Brain microvascular endothelial cell (primary cell): ENCODE data around the gene C3orf20.

Experiments
- DNase-seq: peaks from one replicate; pipeline ENCODE4 v3.0.0-alpha.2; 2020
- H3K27ac ChIP-seq: fragments of 250-450 bp; sonication (Bioruptor Pico); 2 replicates; pipeline ENCODE4 v1.5.1; 2020; ENCODE audit warnings: mild to moderate bottlenecking, moderate library complexity
- H3K27me3 ChIP-seq: fragments of 250-450 bp; sonication (Bioruptor Pico); replicated peaks from 2 replicates; pipeline ENCODE4 v1.5.1; 2020; ENCODE audit warnings: mild to moderate bottlenecking
- H3K36me3 ChIP-seq: fragments of 250-450 bp; sonication (Bioruptor Pico); replicated peaks from 2 replicates; pipeline ENCODE4 v1.5.1; 2020; ENCODE audit warnings: mild to moderate bottlenecking
- H3K4me3 ChIP-seq: 2 replicates; pipeline ENCODE4 v1.5.1; 2011; ENCODE audit warnings: low read depth, mild to moderate bottlenecking, control low read depth, low read length, moderate library complexity
- in situ Hi-C: cut with HindIII; loops from 2 replicates; pipeline ENCODE4 v1.10.0; 2017; ENCODE audit warnings: low sequenced_read_pairs, low pct_ligation_motif_present
- TF ChIP-seq, protein P1 (sequence below): IDR thresholded peaks from 2 replicates; pipeline ENCODE4 v1.5.1; 2011; ENCODE audit warnings: low read depth, mild to moderate bottlenecking, moderate library complexity, low read length, control low read depth, inconsistent platforms; ENCODE audit errors: missing control alignments

The C3orf20 gene

DNA sequence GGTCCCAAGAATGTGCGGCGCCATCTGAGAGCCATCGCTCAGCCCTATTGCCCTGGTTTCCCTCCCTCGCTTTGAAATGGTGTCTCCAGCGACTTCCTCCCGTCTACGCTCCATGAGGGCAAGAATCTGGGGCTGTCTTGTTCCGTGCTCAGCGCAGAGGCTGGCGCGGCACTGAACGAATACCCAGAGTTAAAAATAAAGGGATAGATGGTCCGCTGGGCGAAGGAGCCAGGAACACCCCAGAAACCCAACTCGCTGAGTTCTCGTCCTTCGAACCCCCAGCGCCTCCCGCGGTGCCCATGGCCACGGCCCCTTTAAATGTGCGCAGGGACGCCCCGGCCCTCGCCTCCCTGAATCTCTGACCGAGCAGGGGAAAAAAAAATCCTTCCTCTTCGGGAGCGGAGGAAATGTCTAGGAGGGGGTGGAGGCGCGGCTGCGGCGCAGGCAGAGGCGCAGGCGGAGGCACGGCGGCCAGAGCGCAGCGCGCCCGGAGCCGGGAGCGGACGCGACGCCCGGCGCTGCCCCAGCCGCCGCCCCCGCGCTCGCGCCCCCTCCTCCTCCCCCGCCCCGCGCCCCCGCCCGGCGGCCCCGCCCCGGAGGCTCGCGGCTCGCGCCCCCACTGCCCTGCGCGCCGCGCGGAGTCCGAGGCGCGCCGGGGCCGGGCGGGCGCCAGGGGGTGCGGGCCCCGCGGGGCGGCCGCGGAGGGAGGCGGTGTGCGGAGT is 135.3 kb downstream of the C3orf20 start:
- peak overlapping the region; percentile 27 for H3K4me3 ChIP-seq
- no peak for DNase-seq
- TF ChIP-seq, protein P1, sequence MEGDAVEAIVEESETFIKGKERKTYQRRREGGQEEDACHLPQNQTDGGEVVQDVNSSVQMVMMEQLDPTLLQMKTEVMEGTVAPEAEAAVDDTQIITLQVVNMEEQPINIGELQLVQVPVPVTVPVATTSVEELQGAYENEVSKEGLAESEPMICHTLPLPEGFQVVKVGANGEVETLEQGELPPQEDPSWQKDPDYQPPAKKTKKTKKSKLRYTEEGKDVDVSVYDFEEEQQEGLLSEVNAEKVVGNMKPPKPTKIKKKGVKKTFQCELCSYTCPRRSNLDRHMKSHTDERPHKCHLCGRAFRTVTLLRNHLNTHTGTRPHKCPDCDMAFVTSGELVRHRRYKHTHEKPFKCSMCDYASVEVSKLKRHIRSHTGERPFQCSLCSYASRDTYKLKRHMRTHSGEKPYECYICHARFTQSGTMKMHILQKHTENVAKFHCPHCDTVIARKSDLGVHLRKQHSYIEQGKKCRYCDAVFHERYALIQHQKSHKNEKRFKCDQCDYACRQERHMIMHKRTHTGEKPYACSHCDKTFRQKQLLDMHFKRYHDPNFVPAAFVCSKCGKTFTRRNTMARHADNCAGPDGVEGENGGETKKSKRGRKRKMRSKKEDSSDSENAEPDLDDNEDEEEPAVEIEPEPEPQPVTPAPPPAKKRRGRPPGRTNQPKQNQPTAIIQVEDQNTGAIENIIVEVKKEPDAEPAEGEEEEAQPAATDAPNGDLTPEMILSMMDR: no peak
- peaks cover 35% of the 10 kb centered on the region for H3K27me3 ChIP-seq
- no peaks in the 10 kb centered on the region for H3K36me3 ChIP-seq
- in situ Hi-C loops: no loop called here
- no peak overlapping the region for H3K27ac ChIP-seq

DNA sequence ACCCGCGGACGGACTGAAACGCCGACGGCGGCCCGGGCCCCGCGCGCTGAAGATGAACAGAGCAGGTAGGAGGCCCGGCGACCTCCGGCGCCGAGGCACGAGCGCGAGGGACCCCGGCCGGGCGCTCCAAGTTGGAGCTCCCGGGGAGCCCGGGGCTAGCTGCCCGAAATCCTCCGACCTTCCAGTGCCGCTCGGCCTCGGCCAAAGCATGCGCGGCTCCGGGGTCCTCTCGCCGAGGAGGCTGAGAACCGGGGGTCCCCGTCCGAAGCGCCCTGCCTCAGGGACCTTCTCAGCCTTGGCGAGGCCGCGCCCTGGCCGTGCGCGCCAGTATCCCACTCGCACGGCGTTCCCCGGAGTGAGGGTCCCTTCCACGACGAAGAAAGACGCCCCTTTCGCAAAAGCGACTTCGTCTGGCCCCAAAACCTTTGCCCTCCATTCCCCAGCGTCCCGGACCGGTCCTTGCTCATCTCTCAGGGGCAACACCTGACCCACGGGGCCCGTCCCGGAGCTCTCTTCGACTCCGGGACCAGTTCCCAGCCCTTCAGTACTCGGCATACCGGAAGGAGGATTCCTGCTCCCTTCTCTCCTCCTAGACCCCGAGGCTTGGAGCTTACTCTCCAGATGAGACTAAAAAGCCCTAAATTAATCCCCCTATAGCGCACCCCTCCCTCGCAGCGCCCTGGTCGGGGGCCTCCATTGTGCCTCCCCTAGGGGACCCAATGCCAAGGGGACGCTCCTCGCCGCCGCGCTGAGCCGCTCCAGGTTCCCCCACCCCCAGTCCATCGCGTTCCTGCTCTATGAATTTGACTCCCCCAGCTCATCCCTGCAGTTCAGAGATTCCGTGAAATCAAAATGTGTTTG is 136.1 kb downstream of the C3orf20 start:
- in situ Hi-C loops: no loop called here
- Histone ChIP-seq H3K27me3 (peaks cover 35% of the 10 kb centered on the region), H3K27ac (no peak overlapping the region), H3K4me3 (no peak overlapping the region), H3K36me3 (no peaks in the 10 kb centered on the region)
- TF ChIP-seq, protein P1: no peak
- DNase-seq: no peak

DNA sequence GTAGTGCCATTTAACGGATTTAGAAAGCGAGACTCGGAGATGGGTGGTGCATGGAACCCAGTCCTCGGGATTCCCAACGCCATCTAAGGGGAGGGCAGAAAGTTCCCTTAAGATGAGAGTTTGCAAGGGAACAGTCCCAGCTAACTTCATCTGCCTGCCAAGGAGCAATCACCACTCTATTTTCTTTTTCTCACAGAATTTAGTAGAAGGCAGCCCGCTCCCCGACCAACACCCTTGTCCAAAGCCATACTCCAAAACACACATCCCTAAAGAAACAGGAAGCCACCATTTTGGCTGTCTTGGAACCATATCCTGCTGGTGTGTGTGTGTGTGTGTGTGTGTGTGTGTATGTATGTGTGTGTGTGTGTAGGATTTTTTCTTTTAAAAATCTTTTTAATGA is 136.7 kb downstream of the C3orf20 start:
- Histone ChIP-seq H3K27me3 (peaks cover 35% of the 10 kb centered on the region), H3K4me3 (no peak overlapping the region), H3K27ac (no peak overlapping the region), H3K36me3 (no peaks in the 10 kb centered on the region)
- DNase-seq: no peak
- TF ChIP-seq, protein P1: no peak
- in situ Hi-C loops: no loop called here

DNA sequence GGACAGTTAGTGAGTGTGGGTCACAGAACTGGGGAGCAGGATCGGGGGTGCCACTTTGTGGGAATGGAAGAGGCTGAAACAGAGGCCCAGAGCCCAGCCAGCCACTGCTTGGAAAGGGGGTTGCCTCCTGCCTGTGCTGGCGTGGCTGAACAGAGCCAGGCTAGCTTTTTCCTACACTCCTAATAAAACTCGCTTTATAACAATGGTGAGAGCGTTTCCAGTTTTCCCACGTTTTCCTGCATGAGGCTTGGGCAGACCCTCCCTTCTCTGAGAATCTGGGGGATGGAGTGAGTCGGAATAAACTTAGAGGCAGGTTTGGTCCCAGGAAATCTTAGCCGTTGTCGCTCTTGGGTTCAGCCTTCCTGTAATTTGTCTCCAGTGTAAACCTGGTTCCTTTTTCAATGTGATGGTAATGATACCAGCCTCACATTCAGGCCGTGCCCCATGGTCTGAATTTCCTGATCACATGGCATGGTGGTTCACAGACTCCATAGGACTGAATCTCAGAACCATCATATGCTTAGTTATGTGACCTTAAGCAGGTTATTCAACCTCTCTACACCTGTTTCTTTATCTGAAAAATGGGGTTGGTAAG is 137.4 kb downstream of the C3orf20 start:
- DNase-seq: no peak
- in situ Hi-C loops: no loop called here
- Histone ChIP-seq H3K4me3 (no peak overlapping the region), H3K27me3 (peaks cover 35% of the 10 kb centered on the region), H3K36me3 (no peaks in the 10 kb centered on the region), H3K27ac (no peak overlapping the region)
- TF ChIP-seq, protein P1: no peak

DNA sequence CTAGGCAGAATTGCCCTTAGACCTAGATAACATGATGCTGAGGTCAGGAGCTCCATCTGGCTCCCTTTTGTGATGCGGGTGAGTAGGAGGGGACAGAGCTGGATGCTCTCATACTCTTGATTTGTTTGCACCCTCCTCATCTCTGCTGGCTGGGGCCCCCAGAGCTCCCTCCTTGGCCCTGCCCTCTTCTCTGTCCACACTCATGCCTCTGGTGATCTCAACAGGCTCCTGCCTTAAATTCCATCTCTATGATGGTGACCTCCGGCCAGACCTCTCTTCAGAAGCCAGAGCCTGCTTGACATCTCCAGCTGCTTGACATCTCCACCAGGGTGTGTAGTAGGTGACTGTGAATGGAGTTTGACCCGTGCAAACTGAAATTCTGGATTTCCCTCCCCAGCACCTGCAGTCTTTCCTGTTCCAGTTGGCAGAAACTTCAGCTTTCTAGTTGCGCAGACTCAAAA is 139.5 kb downstream of the C3orf20 start:
- no peak for DNase-seq
- Histone ChIP-seq H3K36me3 (no peaks in the 10 kb centered on the region), H3K27me3 (peaks cover 27% of the 10 kb centered on the region), H3K27ac (no peak overlapping the region), H3K4me3 (no peak overlapping the region)
- in situ Hi-C loops: no loop called here
- TF ChIP-seq, protein P1: no peak
